Amniotic epithelial cell (primary cell): Measurements from ENCODE around the gene VGLL4.
A peak's percentile ranks its signal among the peaks of the same experiment; 100 is the strongest.

ENCODE experiments used
- DNase-seq: peaks from one replicate; pipeline ENCODE4 v3.0.0-alpha.2; 2010; ENCODE audit warnings: low read depth

The VGLL4 gene

DNA sequence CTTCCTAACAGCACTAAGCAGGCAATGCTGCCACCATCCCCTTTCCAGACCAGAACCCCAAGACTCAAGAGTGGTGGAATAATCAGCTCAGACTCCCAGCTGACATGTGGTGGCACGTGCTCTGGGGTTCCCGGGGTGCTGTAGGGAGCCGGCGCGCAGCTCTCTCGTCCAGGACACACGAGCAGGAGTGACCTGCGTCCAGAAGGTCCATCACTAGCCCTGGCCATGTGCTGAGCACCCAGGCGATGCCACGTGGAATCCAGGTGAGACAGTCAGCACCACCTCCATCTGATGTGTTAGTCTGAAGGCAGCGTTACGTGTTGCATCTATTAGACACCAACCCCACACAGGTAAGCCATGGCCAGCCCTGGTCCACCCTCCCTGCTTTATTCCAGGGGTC, 78.2 kb downstream of the VGLL4 start:
- no peak for DNase-seq

DNA sequence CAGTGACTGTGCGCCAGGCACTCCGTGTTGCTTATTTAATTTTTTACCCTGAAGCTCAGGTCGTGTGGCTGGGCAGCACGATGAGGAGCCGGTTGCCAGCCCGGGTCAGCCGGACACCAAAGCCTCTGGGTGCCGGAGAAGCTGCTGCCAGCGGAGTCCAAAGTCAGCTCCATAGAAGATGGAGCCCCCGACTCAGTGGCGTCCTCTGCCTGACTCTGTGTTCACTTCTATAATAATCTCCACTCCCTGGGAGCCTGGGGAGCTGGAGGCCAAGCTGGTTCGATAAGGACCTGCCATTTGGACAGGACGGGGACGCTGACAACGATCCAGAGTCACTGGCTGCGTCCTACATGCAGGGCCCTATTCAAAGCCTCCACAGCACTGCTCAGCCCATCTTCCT, 78.6 kb downstream of the VGLL4 start:
- DNase-seq: no peak

DNA sequence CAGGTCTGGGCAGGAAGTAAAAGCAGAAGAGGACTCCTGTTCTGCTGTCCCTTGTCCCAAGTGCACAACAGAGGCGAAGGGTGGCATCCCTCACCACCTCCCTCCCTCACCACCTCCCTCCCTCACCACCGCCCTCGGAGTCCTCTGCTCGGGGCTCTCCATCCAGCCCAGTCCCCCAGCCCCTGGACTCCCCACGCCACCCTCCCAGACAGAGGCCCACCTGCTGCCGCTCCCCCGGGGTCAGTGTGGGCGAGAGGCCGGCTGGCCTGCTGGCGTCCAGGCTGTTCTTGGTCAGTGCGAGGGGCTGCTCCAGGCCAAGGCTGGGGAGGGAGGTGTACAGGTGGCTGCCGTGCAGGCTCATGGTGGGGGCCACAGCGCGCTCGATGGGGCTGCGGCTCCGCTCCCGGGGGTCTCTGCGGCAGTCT, 79.1 kb downstream of the VGLL4 start:
- DNase-seq: no peak

DNA sequence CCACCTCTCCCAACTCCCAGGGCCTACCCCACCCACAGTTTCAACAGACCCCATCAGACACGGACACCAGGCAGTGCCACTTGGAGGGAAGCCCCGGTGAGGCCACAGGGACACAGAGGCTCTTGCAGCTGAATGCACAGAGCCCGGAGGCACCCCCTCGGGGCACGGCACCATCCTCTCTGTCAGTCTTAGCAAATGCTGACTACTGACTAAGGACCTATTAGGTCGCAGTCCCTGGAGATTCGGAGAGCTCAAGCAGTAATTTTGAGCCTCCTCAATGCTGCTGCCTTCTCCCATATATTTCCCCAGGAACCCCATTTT, 79.9 kb downstream of the VGLL4 start:
- no peak for DNase-seq

DNA sequence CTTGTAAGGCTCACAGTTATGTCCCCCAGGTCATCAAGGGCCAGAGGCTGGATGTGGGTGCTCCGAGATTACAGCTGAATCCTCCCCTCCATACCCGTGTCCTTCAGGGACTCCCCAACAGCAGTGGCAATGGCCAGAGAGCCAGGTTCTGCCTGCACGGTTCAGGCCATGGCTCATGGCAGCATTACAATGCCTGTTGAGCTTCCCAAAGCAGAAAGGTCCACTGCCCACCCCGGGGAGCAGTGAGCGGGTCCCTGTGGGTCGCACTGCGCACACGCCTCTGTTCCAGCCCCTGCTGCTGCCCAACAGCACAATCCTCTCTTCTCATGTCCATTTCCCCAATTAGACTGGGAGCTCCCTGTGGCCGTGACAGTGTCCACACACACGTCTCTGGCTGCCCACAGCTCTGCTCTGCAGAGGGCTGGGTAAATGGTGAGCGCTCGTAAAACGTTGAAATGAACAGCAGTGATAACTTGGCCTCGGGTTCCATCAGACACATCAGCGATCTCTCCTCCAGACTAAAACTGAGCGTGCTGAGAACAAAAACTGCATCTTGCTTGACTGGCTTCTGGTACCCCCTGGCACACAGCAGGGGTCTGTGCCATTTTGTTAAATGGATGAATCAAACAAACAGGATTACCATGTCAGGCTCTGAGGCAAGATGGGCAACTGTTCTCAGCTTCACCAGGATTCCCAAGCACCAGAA, 80.4 kb downstream of the VGLL4 start:
- DNase-seq: no peak

DNA sequence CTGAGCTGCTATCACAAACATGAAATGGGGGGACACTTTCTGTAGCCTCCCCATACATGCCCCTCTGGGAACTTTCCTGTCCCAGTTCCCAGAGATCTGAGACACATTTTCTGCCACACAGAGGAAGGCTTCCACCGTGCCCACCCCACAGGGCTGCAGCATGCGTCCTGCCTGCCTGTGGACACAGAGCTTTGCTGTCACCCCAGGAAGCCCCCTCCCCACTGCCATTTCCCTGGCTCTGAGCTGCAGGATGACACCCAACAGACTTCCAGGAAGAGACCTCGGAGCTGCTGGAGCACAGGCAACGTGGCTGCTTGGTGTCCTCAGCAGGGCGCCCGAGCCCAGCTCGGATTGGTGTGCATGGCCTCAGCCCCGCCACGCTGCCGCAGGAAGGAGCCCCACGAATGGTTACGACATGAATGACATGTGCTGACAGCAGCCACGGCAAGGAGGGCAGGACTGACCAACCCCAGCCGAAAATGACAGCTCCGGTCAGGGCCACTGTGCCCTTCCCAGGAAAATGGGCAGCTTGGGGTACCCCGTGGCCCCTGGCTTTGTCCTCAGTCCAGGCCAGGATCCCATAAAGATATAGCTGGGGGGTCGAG, 81.3 kb downstream of the VGLL4 start:
- DNase-seq: no peak

DNA sequence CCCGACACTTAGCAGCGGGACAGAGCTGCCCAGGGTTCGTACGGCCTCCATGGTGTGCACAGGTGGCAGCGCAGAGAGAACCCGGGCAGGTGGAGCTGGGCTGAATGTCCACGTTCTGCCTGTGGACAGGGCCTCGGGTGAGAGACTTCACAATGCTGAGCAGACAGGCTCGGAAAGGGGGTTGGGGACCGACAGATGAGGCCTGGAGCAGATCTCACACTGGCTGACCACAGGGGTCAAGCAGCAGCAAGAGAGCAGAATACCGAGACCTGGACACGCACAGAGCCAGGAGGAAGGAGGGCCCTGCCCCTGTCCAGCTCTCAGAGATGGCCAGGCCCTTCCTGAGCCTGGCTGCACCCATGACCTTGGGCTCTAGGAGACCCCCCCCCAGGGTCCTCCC, 83.0 kb downstream of the VGLL4 start:
- DNase-seq: peak; percentile 32

DNA sequence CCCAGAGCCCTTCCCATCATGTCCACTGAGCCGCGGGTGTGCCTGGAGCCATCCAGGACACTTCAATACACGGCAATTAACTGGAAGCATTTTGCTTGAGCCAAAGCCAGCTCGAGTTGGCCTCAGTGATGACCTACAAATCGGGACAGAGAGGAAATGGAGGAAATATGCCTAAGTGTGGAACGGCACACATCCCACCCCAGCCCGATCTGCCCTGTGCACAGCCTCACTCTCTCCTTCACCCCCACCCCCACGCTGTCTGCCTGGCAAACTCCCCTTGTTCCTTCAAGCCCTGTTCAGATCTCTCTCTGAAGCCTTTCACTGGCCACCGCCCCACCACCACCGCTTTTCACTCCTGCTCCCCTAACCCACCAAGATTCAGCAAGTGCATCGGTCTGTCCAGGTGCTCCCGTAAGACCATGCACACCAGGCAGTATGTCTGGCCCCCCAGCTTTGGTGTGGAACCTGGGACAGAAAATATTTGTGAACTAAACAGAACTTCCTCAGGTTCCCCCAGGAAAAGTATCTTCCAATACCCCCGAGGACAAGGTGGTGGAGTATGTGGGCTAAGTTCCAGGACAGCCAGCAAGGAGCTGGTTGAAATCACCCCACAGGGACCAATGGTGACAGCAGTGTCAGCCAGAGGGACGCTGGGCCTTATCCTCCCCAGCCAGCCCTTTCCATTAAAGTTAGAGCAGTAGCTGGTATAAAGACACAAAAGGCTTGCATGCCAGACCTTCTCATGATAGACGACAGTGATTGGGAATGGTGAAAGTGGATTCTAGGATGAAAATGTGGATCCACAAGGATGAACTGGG, 83.7 kb downstream of the VGLL4 start:
- DNase-seq: no peak

DNA sequence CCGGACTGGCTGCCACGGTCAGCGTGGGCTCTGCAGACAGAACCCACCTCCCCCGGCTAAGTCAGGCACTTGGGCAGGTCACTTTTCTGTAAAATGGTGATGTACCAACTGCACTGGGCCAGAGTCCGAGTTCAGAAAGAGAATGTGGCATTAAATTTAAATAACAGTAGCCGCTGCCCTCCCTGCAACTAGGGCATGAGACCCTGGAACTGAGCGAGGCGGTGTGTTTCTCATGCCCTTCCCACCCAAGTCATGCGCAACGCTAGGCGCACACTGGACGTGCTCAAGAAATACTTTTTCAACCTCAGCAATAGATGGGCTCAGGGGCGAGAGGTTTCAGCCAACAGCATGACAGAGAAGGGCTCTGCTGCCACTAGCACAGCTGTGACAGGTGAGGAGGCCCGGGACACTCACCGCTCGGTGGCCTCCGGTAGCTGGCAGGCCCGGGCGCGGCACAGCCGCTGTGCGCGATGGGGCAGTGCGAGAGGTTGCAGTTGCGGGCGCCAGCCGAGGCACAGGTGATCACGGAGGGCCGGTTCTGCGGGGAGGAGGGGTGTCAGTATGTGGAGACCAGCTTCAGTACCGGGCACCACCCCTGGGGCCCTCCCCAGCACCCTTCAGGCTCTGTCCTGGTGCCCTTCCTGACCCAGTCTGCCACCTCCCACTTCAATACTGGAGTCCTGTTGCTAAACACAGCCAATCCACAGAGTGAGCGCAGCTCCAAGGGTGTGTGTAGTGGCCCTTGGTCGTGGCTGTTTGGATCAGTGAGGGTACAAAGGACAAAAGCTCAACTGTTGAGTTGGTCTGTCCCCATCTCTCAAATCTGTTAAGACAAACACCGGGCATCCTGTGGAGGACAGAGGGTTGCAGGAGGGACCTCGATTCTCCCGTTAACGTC, 84.5 kb downstream of the VGLL4 start:
- no peak for DNase-seq

DNA sequence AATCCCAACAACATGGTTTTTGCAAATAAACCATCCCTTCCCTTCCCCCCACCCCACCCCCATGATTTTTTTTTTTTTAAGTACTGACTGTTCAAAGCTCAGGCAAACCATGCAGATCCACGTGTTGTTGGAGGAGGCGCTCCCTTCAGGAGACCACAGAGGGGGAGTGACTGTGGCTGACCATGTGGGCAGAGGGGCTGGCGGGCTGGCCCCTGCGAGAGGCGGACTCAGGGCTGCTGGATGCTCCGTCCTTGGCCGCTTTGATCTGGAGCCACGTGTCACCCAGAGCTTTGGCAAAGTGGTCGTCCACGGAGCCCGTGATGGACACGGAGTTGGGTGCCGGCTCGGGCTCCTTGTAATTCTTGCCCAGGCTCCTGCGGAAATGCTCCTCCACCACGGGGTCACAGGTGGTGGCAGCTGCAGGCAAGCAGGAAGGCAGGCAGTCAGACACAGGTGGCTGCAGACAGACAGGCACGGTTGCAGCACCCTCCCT, 85.3 kb downstream of the VGLL4 start:
- peak; percentile 50 for DNase-seq

DNA sequence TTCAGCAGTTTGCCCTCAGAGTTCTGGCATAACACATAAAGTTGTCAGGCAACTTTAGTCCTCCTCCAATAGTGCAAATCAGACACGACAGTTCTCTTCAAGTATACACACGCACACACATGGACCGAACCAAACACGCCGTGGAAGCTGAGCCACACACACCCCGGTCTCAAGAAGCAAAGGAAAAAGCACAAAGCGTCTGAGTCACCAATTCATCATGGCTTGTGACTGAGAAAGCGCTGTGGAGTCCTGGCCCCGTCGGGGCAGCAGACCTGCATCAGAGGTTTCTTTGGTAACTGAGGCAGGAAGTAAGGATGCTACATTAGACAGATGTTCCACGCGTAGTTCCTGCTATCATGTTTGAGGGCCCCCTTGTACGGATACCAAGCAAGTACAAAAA, 85.7 kb downstream of the VGLL4 start:
- peak; percentile 79 for DNase-seq

DNA sequence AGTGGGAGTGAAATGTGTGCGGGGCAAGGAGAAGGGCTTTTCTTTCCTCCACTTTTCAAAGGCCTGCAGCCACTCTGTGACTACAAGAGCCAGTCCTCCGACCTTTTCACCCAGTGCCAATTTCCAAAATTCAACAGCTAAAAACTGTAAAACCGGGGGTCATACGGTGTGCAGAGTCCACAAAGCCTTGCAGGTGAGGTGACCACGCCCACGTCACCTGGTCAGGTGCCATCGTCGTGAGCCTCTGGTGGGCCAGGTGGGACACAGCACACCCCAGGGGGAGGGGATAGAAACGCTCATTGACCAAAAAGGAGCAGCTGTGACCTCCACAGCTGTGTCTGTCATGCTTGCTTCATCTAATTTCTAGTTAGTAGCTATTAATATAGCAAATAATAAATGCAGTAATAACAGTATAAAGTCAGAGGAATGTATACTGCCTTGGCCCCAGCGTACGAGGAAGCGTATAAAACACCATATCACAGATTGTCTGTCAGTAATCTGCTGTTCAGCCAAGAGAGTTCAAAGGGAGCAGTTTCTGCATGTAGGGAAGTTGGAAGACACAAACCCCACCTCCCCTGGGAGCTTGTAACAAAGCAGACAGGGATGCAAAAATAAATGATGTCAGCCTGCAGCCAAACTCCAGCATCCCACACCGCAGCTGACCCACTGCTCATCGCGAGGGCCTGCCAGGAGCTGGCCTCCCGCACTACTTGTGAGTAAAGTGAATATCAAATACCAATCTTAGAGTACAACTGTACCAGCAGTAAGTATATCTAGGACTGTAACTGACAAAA, 86.7 kb downstream of the VGLL4 start:
- peak; percentile 65 for DNase-seq

DNA sequence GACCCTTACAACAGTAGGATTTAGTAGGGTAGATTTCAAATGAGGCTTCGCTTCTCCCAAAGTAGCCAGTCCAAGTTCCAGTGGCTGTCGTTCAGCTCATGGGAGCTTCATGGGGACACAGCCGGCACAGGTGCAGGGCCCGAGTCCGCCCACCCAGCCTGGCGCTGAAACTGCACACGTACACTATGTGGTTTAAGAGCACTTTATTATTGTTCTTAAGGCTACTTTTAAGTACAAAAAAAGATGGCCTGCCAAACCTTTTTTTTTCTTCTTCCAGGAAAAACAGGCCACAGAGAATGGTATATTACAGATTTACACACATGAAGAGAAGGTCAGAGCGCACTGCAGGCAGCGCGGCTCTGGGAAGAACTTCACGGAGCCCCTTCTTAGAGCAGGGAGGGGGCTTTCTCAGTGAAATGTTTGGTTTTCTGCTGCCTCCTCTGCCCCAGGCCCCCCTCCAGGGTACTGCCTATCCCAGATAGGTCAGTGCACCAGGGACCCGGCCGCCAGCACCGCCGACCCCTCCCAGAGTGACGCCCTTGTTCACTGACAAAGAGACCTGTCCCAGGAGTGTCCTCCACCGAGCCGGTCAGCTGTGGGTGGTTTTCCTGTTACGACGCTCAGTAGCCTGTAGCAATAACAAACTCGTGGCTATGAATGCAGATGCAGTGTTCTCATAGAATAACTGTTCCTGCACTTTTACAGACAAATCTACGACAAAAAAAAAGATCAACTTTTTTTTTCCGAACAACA, 87.7 kb downstream of the VGLL4 start:
- no peak for DNase-seq

DNA sequence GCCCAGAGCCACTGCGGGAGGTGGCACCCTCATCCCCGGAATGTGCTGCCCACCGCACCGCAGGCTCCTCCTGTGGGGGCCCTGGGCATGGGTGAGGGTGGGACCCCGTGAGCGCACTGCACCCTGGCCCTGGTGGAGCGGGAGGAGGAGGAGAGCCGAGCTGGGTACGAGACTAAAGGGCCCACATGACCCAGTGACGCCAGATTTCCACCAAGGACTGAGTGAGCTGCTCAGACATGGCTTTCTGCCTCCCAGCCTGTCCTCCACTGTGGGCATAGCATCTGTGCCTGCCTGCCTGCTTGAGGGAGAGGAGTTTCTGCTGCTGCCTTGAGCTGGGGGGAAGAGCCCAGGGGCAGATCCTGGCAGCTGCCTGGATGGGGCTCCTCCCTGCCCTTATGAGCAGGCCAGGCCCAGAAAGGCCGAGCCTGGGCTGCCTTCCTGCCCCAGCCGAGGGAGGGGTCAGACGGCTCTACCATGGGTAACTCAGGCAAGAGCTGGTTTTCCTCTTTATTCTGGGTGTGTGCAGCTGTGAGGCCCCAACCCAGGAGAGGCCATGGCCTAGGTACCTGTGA, 88.4 kb downstream of the VGLL4 start:
- no peak for DNase-seq

DNA sequence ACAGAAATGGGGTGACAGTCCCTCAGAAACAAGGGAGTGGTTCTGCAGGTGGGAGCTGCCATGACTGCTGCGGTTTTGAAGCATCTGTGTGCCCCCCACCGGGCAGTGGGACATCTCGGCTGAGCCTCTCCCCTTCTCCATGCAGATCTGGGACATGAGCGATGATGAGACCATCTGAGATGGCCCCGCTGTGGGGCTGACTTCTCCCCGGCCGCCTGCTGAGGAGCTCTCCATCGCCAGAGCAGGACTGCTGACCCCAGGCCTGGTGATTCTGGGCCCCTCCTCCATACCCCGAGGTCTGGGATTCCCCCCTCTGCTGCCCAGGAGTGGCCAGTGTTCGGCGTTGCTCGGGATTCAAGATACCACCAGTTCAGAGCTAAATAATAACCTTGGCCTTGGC, 89.0 kb downstream of the VGLL4 start:
- DNase-seq: no peak

DNA sequence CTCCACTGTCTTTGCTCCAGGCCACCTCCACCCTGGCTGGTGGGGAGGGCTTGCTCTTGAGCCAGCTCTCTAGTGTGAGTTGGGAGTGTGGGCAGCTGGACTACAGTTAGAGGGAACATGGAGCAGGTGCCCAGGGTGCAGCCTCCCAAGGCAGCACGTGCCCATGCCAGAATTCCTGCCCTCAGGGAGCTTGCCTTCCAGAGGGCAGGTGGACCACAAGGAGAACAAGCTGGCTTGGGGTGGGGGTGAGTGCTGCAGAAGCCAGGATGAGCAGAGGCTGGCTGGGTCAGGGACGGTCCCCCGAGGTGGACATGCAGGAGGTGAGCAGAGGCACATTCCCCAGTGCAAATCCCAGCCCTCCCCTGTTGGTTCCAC, 89.5 kb downstream of the VGLL4 start:
- DNase-seq: no peak

DNA sequence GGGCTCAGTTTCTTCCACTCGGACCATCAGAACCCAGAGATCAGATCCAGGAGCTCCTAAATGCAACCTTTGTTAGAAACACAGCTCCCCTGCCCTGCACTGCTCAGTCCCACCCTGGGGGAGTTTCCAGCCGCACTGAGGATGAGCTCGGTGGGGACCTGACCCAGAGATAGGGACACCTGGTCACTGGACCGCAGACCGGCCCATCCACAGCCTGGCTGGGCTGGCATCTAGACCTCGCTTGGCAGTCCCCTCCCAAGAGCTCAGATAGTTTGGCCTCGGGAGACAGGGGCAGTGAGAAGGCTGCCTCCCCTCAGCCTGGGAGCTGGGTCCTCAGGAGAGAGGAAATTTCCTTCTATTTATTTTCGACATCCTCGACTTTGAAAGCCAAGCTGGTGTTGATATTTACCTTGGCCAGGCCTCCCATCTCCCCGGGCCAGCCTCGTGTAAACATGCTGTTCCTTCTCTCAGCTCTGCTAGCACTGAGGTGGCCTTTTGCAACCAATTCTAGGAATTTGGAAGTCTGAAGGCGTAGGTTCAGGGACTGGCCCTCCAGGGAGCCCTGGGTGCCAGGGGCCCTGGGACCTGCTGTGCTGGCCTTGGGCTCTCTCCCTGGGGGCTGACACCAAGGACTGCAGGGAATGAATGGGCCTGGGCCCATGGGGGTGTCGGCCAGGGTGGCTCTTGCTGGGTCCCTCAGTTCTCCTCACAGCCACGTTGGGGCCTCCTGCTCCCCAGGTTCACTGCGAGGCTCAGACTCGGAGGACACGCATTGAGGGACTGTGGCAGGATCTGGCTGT, 90.1 kb downstream of the VGLL4 start:
- no peak for DNase-seq

DNA sequence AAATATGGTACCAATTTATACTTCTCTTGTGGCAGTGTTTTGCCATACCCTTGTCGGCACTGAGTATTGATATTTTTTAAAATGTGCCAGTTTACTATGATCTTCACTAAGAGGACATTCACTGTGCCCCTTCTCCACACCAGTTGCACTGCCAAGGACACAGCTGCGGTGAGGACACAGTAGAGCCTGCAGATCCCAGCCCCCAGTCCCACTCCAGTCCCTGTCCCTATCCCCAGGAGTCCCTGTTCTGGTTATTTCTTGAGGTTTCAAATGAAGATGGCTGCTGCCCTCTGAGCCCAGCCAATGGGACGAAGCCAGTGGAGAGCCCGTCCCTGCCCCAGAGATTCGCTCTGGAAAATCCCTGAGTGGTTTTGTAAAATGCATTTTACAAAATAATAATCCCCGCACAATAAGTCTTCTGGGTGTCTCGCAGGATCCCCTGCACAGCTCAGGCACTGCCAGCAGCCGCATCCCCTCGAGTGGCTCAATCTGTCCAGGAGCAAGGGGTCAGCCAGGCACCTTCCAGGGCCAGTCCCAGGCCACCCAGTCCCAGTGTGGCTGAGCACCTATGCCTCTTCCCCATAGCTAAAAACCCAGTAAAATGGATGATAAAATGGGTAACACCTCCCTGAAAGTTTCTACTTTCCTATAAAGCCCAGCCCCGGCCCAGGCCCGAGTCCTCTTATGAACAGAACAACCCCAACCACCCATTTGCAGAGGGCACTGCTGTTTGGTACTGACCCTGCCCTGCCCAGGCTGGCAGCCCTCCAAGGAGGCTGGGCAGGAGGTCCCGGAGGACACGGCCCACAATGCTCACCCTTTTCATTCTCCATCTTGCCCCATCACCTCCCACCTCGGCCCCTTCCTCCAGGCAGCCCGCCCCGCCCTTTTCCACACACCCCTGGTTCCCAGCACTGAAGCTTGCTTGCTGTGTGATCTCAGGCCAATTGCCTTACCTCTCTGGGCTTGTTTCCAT, 91.1 kb downstream of the VGLL4 start:
- no peak for DNase-seq
